Kidney (tissue), 14 donors: Measurements from ENCODE around the gene PLEKHA8. TPM values are rescaled to one million over a fixed set of nuclear protein-coding genes. Genes with fewer than 3 reads are reported as not detected.

Source experiments
- DNase-seq, 5 donors: peaks; one replicate each; pipeline ENCODE4 v3.0.0-alpha.2; 2013 to 2020
- FAIRE-seq: peaks from 2 replicates; lab custom pipeline; 2012; peaks lifted over from hg19 to GRCh38; lab: Jason Lieb, UNC
- H3K27ac ChIP-seq, 2 donors: one replicate each; pipeline ENCODE4 v1.7.0; 2013; ENCODE audit warnings: low read depth in 2 of 2, low read length in 2 of 2, inconsistent platforms in 1 of 2
- H3K27me3 ChIP-seq: one replicate; pipeline ENCODE4 v1.7.1; 2013; ENCODE audit warnings: low read length, inconsistent platforms; ENCODE audit not compliant: control insufficient read depth, insufficient read depth
- H3K36me3 ChIP-seq, 3 donors: one replicate each; pipeline versions ENCODE4 v1.7.0 to v1.7.1; 2013; ENCODE audit warnings: low read length in 3 of 3, control low read depth in 1 of 3, inconsistent platforms in 1 of 3; ENCODE audit not compliant: insufficient read depth in 3 of 3, control insufficient read depth in 2 of 3
- H3K4me1 ChIP-seq, 3 donors: one replicate each; pipeline versions ENCODE4 v1.7.0 to v1.7.1; 2013; ENCODE audit warnings: low read length in 3 of 3, inconsistent platforms in 1 of 3, low read depth in 1 of 3; ENCODE audit not compliant: control insufficient read depth in 2 of 3, insufficient read depth in 2 of 3
- H3K4me3 ChIP-seq, 3 donors: one replicate each; pipeline versions ENCODE4 v1.7.0 to v1.8.1; 2013; ENCODE audit warnings: low read length in 3 of 3, control low read depth in 1 of 3, inconsistent platforms in 1 of 3
- H3K9ac ChIP-seq, 3 donors: one replicate each; pipeline versions ENCODE4 v1.7.0 to v1.7.1; 2013; ENCODE audit warnings: low read length in 3 of 3, control low read depth in 1 of 3, inconsistent platforms in 1 of 3
- H3K9me3 ChIP-seq, 3 donors: one replicate each; pipeline versions ENCODE4 v1.7.0 to v1.7.1; 2013; ENCODE audit warnings: low read length in 3 of 3, control low read depth in 1 of 3, inconsistent platforms in 1 of 3; ENCODE audit not compliant: control insufficient read depth in 2 of 3, insufficient read depth in 1 of 3
- intact Hi-C: fragments of 100-400 bp; cut with DNase I; formaldehyde crosslinking; loops from one replicate; pipeline ENCODE4 v1.11.1; 2022
- polyA plus RNA-seq: library from polyadenylated mRNA; stranded (reverse); fragments of 350-450 nt; fragmentation: Illumina TruSeq; extraction: RNeasy Lipid Tissue Mini Kit (QIAGEN cat#74804); gene quantifications from one replicate; pipeline ENCODE4 v1.2.3, GENCODE V29; 2014; ENCODE audit warnings: low read depth, low replicate concordance; ENCODE audit not compliant: insufficient read depth
- total RNA-seq: library from RNA; stranded (reverse); fragmentation: NEBNext Ultra II Directional; extraction: Animal tissue kit (Norgen Biotek cat#: 25700); gene quantifications from one replicate; pipeline ENCODE4 v1.2.1, GENCODE V29; 2021
- TF ChIP-seq, protein P1 (sequence below): IDR thresholded peaks from 3 replicates; pipeline ENCODE4 v1.5.1; 2012; ENCODE audit warnings: mild to moderate bottlenecking, moderate library complexity, borderline replicate concordance; ENCODE audit not compliant: insufficient read depth; ENCODE audit errors: extremely low read depth
- donor health status: control.
- donor health status: control.
- donor health status: control.
- donor health status: control.
- donor health status: control.
- donor health status: DM: yes; HTN: yes; CAD: no.
- donor health status: Normal renal cell carcinoma (clear cell type).

PLEKHA8 gene
- total and polyA plus RNA-seq, 2 donors from 2014 or later, result 4.8 to 8.5 TPM

GRCh38 chr7:29990931-29991330 is 37.3 kb upstream of the PLEKHA8 start:
- intact Hi-C loops, result no loop called here
- Histone ChIP-seq H3K4me1 (peaks cover 0 to 3% (median 2%) of the 10 kb centered on the region in 3 donors), H3K9ac (no peak overlapping the region), H3K27ac (no peak overlapping the region), H3K9me3 (peaks cover 0 to 10% (median 0%) of the 10 kb centered on the region in 3 donors), H3K4me3 (no peak overlapping the region), H3K36me3 (no peaks in the 10 kb centered on the region), H3K27me3 (no peaks in the 10 kb centered on the region)
- DNase-seq (no peak), FAIRE-seq (no peak)
- TF ChIP-seq, protein P1, sequence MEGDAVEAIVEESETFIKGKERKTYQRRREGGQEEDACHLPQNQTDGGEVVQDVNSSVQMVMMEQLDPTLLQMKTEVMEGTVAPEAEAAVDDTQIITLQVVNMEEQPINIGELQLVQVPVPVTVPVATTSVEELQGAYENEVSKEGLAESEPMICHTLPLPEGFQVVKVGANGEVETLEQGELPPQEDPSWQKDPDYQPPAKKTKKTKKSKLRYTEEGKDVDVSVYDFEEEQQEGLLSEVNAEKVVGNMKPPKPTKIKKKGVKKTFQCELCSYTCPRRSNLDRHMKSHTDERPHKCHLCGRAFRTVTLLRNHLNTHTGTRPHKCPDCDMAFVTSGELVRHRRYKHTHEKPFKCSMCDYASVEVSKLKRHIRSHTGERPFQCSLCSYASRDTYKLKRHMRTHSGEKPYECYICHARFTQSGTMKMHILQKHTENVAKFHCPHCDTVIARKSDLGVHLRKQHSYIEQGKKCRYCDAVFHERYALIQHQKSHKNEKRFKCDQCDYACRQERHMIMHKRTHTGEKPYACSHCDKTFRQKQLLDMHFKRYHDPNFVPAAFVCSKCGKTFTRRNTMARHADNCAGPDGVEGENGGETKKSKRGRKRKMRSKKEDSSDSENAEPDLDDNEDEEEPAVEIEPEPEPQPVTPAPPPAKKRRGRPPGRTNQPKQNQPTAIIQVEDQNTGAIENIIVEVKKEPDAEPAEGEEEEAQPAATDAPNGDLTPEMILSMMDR, result no peak

DNA sequence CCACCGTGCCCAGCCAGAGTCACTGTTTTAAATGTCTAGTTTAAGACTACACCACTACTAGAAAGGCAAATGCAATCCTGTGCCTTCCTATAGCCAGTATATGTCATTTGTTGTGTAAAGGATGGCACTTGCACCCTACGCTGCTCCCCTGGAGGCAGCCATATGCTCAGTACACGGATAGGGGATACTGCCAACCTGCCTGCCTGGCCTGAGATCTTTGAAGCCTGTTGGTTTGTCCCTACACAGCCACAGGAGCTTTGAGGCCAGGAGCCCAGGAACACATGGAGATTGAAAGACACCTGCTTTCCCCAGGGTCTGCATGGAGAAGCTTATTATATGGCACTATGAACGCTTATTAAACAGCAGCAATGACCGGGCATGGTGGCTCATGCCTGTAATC is 36.3 kb upstream of the PLEKHA8 start:
- H3K9me3 ChIP-seq, result peaks cover 0 to 16% (median 0%) of the 10 kb centered on the region in 3 donors
- DNase-seq (no peak), FAIRE-seq (no peak)
- H3K36me3 ChIP-seq, result no peaks in the 10 kb centered on the region
- TF ChIP-seq, protein P1, result no peak
- H3K27ac ChIP-seq, result no peak overlapping the region
- H3K4me1 ChIP-seq, result peaks cover 0 to 3% (median 2%) of the 10 kb centered on the region in 3 donors
- no peak overlapping the region for H3K4me3 ChIP-seq
- no peak overlapping the region for H3K9ac ChIP-seq
- intact Hi-C loops, result no loop called here
- no peaks in the 10 kb centered on the region for H3K27me3 ChIP-seq

- intact Hi-C loops, result no loop called here
- Histone ChIP-seq H3K9me3 (peaks cover 0 to 17% (median 0%) of the 10 kb centered on the region in 3 donors), H3K9ac (no peak overlapping the region), H3K4me1 (peaks cover 0 to 2% (median 0%) of the 10 kb centered on the region in 3 donors), H3K4me3 (no peak overlapping the region), H3K27me3 (no peaks in the 10 kb centered on the region), H3K36me3 (no peaks in the 10 kb centered on the region), H3K27ac (no peak overlapping the region)
- DNase-seq (no peak), FAIRE-seq (no peak)
- TF ChIP-seq, protein P1, result no peak
These were observed 35.1 kb upstream of the PLEKHA8 start for GRCh38 chr7:29993140-29993539.

- no peak for DNase-seq
- Histone ChIP-seq H3K9me3 (peaks cover 0 to 17% (median 0%) of the 10 kb centered on the region in 3 donors), H3K27ac (no peak overlapping the region), H3K36me3 (no peaks in the 10 kb centered on the region), H3K4me1 (no peaks in the 10 kb centered on the region), H3K4me3 (no peak overlapping the region), H3K27me3 (no peaks in the 10 kb centered on the region), H3K9ac (no peak overlapping the region)
- intact Hi-C loops, result no loop called here
- TF ChIP-seq, protein P1, result no peak
- no peak for FAIRE-seq
These were observed 32.6 kb upstream of the PLEKHA8 start for GRCh38 chr7:29995652-29996051.
